ENCODE measurements around the gene SMIM27.
A peak's percentile ranks its signal among the peaks of the same experiment; 100 is the strongest.
"Not testable (repeated sequence)": the region's sequence is repeated elsewhere in the genome, so short reads cannot be mapped to it uniquely, and the experiment has no call there.

Gene SMIM27, protein sequence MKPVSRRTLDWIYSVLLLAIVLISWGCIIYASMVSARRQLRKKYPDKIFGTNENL

DNA sequence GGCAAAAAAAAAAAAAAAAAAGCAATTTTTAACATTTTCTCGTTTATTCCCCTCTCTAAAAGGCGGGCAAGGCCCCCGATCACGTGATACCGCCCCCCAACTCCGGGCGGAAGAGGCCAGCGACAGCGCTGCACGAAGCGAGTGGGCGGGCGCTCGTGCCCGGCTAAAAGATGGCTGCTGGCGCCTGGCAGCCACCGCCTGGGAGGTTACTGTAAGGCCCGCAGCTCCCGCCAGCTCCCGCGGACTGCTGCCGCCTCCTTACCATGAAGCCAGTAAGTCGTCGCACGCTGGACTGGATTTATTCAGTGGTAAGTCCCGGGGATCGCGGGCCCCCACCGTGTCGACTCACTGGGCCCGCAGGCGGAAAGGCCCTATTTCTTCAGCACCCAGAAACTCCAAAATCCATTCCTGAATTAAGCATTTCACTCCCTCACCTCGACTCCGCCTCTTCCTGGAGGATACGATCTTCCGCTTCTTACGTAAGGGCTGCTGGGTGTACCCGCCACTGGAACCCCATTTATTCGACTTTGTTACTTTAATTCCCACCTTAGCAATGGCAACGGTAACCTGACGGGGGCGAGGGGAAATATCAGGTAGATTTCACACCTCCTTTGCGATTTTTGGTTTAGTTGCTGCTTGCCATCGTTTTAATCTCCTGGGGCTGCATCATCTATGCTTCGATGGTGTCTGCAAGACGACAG is at the start of gene SMIM27, which contains the start of gene TOPORS:
Gene SMIM27 (plus strand): TSS at position 156 of the 701 bp plus-strand sequence. CDS start 108 bp downstream, at position 264.
Gene TOPORS (minus strand): TSS at position 415 of the 701 bp plus-strand sequence. CDS start 150 bp downstream, at position 265.
- DNase-seq, result peak; percentile 87

DNA sequence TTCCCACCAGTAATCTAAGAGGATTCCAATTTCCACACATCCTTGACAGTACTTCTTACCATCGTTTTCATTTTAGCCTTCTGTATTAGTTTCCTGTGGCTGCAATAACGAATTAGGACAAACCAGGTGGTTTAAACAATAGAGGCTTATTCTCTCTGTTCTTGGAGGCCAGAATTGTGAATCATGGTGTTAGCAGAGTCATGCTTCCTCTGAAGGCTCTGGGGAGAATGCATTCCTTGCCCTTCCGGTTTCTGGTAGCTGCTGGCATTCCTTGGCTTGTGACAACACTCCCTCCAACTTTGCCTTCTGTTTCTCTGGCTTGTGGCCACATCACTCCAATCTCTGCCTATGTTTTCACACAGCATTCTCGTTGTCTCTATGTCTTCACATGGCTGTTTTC is 49.7 kb upstream of the SMIM27 start:
- no peak for DNase-seq

DNA sequence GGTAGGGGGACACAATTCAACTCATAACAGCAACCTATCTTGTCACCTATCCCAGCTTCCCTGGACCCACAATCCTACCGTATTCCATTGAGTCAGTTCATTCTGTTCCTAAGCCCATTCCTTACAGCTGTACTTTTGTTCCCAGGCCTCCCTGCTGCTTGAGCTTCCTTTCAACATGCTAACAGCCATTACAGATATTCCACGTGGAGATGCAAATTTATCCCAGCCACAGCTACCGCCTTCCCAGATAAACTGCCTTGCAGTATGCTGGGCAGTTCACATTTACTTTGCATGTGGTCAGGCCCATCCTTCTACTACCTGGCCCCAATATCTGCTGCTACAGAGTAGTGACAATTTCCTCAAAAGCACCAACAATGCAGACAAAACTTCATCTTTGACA is 49.1 kb upstream of the SMIM27 start:
- no peak for DNase-seq

DNA sequence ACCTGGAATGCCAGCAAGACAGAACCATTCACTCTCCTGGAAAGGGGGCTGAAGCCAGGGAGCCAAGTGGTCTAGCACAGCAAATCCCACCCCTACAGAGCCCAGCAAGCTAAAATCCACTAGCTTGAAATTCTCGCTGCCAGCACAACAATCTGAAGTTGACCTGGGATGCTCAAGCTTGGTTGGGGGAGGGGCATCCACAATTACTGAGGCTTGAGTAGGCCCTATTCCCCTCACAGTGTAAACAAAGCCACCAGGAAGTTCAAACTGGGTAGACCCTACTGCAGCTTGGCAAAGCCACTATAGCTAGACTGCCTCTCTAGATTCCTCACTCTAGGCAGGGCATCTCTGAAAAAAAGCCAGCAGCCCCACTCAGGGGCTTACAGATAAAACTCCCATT is 43.4 kb upstream of the SMIM27 start:
- no peak for DNase-seq

DNA sequence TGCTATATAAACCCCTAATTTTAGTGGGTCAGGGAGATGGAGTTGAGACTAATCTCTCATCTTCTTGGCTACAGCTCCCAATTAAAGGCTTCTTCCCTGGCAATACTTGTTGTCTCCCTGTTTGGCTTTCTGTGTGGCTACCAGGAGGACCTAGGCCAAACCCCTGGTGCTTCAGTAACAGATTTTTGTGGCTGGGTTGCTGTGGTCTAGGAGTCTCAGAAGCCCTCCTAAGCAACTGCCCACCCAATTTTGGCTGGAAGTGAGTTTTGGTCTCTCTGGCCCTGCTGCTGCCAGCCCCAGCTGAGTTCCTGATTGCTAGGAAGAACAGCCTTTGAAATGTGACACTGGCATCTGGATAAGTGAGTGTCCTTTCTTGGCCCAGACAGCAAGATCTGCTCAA is 35.9 kb upstream of the SMIM27 start:
- DNase-seq, result no peak

DNA sequence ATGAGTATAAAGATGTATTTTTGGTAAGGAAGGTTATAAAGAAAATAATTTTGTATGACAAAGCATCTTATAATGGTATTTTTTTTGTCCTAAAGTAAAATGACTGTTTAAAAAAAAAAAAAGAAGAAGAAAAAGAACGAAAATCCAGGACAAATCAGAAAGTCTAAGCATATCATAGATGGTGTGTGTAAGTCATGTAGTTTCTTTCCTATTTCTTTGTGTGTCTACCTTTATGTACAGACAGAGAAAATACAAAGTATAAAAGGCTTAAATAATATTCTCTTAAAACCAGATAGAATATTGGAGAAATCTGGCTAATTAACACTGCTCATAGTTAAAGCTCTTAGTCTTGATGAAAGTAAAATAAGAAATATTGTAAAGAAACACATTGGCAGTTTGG is 33.9 kb upstream of the SMIM27 start:
- no peak for DNase-seq

DNA sequence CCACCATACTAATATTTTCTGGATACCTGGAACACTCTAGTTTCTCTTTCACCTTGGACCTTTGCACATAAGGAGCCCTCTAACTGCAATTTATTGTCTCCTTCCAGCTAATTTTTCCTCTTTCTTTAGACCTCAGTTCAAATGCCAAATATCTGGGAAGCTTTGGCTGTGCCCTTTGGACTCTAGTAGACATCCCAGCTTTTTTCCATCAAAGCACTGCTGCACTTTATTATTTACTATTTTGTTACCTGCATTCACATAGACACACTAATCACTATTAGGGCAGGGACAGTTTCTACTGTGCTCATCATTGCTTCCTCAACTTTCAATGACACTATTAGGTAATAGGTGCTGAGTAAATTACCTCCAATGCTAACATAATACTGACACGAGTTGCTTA is 28.2 kb upstream of the SMIM27 start:
- no peak for DNase-seq

DNA sequence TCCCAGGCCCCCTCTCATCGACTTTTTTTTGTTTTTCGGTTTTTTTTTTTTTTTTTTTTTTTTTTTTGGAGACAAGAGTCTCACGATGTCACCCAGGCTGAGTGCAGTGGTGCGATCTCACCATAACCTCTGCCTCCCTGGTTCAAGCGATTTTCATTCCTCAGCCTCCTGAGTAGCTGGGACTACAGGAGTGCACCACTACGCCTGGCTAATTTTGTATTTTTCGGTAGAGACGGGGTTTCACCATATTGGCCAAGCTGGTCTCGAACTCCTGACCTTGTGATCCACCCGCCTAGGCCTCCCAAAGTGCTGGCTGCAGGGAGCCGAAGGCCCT is 27.6 kb upstream of the SMIM27 start:
- DNase-seq, result not testable (repeated sequence)

DNA sequence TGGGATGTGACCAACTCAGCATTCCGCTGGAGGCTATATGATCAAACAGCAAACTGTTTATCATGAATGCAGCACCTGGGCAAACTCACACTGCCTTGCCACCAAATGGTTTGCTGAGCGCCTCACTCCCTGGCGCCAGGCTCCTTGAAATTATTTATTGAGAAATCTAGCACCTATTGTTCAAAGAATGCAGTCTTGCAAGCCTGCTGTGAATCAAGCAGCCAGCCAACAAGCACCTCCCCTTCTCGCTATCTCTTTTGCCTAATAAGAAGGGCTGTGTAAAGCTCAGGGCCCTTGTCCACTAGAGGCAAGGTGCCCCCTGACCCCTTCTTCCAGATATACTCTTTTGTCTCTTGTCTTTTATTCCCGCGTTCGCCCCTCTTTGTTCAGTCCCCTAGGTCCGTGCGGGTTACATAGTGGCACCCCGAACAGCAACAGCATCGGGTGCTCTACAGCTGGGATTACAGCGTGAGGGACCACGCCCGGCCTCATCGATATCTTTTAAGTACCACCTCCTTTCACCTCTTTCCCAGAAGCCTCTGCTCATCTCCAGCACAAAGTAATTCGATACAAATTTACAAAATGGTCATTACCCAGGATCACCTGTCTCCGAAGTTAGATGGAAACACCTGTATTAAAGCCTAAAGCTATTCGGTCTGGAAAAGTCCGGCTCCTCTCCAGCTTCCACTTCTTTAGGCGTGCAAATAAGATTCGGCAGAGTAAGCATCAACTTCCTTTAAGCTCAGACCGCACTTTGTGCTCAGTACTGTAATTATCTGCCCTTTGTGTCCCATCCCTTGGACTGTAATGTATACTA is 27.0 kb upstream of the SMIM27 start:
- DNase-seq, result no peak

DNA sequence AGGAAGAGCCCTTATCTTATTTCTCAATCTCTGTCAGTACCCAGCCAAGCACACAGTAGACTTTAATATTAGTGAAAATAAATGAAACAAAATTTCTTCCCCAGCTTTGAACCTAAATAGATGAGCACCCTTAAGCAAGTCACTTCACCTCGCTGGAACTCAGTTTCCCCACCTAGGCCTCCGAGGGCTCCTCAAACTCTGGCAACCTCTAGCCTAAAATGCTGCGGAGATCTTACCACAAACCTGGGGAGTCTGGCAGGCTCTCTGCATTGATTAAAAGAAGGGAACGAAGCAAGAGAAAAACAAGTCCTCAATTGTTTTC is 26.5 kb upstream of the SMIM27 start:
- no peak for DNase-seq

DNA sequence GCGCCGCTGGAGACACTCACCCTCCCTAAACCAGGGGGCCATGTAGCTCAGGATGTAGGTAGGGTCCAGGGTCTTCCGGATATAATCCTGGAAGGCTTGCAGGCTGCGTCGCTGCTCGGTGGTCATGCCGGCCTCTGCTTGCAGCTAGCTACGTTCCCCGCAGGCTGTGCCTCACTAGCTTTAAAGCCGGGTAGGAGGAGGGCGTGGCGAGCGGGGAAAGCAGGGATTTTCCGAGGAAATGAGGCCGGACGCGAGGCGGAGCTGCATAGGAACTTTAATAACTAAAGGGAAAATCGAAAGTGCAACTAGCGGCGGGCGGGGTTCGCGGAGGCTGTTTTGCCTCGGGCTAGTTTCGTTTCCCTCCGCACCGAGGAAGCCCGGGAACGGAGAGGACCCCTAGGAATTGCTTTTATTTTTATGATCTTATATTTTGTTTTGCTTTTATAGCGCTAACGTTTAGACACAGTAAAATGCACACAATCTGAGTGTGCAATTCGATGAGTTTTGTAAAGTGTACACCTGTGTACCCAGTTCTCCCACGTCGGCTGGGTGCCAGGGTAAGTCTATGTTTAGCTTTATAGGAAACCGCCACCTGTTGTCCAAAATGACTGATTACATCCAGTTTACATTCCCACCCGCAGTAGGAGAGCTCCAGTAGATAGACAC is 26.0 kb upstream of the SMIM27 start, which contains the start of gene RIGI:
Gene RIGI (minus strand): TSS at position 156 of the 666 bp plus-strand sequence. CDS start 30 bp downstream, at position 126.
- DNase-seq, result peak; percentile 94

DNA sequence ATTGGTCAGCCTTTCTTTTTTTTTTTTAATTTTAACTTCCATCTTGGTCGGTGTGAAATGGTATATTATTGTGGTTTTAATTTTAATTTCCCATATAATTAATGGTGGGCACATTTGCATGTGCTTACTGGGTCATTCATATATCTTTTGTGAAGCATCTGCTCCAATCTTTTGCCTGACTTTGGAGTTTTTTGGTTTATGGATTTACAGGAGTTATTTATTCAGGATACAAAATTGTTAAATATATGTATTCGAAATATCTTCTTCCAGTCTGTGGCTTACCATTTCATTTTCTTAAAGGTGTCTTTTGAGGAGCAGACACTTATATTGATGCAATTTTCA is 25.4 kb upstream of the SMIM27 start:
- DNase-seq, result no peak

DNA sequence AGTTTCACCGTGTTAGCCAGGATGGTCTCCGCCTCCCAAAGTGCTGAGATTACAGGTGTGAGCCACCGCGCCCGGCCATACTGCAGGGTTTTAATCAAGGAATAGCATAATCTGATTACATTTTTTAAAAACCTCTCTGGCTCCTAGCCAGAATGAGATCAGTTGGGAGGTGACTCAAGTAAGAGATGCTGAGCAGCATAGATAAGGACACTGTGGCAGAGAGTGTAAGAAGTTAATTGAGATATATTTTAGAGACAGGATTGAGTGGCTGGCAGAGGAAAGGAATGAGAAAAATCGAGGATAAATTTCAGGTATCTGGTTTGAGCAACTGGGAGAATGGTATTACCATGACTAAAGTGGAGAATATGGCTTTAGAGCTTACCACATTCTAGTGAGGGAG is 18.8 kb upstream of the SMIM27 start:
- no peak for DNase-seq

DNA sequence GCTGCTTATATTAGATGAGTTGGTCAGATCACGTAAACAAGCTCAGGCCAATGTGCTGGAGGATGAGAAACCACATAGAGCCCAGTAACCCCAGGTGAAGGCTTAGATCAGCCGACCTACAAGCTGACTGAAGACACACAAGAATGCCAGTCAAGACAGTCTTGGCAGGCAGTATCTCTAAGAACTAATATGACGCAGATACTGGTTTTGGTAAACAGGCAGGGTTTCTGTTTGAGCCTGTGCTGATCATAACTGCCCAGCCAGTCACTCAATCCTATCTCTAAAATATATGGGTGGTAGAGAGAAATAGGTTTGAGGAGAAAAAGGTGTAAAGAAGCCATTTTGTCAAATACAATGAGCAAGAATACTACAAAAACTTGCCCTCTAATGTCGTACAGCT is 18.3 kb upstream of the SMIM27 start:
- DNase-seq, result no peak

DNA sequence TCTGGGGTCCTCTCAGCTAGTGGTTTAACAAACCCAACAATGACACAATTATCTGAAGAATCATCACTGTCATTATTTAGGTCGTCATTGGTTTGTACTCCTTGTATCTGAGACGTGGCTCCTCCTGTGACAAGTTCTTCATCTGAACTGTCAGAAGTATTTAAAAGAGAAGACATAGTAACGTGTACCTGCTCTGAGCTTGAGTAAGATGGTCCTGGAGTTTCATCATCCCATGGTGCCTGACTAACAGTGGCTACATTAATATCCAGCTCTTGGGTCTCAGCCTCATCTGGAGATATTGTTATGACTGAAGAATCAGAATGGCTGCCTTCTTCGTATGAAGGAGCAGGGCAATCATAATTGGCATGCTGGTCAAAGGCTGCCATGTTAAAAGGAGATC is 9.1 kb upstream of the SMIM27 start:
- no peak for DNase-seq

DNA sequence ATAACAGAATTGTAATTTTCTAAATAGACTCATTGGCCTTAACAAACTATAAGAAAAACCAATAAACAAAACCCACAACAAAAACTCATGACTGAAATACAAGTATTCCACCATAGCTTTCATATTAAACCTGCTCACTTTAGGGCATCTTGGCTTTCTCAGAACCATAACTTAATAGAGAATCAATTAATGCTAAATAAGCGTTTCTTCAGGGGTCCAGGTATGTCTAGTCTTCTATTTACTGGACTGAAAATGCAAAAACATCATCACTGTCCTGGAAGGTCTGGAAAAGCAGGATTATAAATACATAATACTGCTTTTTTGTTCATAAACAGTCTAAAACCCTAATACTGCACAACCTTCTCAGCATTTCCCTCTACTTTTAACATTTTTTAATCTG is 6.2 kb upstream of the SMIM27 start:
- DNase-seq, result no peak

DNA sequence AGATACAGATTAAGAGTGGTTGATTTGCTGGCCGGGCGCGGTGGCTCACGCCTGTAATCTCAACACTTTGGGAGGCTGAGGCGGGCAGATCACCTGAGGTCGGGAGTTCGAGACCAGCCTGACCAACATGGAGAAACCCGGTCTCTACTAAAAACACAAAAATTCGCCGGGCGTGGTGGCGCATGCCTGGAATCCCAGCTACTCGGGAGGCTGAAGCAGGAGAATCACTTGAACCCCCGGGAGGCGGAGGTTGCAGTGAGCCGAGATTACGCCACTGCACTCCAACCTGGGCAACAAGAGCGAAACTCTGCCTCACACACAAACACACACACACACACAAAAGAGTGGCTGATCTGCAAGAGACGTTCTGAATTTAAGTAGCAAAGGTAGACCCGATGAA is 3.9 kb upstream of the SMIM27 start:
- not testable (repeated sequence) for DNase-seq

DNA sequence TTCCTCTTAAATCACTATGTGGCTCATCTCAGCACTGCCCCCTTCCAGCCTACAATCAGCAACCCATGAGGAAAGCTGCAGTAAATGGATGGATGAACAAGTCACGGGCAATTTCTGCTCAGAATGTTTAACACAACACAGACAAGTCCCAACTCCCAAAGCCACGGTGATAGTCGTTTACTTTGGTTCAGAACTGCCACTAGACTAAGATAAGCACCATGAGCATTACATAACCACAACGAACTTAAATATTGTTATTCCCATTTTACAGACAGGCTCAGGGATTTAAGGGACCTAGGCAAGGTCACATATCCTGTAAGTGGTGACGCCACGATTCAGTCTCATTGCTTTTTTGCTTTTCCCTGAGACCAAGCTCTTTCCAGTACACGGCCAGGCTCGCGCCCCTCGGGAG is 2.0 kb upstream of the SMIM27 start:
- peak; percentile 20 for DNase-seq

DNA sequence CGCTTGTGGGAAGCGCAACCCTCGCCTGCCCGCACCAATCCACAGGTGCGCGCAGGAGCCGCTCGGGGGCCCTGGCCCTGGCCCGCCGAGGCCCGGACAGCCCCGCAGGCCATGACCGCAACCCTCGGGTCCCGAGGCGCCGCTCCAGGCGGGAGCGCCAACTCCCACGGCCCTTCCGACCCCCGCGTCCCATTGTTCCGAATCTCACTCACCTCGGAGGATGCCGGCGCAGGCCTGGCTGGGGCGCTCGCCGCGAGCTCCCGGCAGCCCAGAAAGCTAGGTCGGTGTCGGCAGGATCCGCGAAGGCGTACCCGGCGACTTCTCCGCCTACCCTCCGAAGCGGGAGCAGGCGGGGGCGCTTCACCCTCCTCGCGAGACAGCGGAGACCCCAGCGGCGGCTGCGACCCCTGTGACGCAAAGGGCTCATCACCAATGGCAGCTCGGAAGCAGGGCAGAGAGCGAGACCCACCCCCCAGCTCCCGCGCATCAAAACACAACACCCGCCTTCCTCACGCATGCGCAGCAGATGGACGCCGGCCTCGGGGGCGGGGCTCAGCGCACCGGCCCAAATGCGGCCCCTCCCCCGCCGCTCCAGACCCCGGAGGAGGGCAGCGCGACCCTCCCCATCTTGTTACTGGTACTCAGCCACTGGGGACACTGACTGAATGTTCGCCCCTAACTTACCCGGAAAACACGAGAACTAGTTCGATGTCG is 1.4 kb upstream of the SMIM27 start:
- DNase-seq, result peak; percentile 87

DNA sequence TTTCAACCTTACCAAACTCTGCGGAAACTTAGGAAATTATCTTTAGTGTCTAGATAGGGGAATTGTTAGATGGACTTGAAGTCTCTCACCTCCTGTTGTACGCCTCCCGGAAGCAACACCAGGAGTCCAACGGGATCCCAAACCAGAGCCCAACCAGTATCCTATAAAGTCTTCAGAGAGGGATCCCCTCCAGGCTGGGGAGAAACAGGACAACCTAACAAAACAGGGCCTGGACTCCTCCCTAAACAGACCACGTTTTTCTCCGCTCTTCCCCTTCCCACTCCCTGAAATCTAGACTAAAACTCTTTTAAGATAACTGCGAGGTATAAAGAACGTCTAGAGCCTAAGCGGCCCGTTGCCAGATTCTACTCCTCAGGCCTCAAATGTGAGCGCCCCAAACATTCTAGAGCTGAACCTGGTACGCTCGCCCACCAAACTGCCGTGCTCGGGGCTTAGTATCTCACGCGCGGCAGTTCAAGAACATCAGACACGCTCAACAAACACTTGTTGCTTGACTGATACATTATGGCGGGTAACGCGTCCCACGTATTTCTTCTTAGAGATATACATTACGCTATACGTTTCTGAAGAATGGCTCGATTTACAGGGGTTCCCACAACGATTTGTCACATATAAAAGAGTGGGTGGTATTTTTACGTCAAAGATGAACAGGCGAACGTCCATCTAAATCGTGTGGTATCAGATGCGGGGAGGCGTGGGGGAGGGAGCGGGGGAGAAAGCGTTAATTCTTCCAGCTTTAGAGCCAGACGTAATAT is 663 bp upstream of the SMIM27 start:
- DNase-seq, result peak; percentile 80

DNA sequence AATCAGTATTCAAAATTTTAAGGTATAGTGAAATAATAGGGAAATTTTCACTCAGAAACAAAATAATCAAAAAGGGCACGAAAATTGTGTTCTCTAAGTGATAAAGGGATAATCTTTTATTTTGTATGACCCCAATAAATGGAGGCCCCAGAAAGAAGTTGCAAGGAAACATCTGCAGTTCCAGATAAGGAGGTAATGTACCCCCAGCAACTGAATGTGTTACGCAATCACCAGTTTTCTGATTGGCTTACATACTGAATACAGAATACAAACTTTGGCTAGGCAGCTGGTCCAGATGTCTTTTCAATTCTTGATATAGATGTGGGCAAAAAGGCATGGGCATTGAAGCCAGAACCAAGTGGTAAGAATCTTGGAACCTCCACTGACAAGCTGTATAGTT is 2.0 kb downstream of the SMIM27 start:
- no peak for DNase-seq

DNA sequence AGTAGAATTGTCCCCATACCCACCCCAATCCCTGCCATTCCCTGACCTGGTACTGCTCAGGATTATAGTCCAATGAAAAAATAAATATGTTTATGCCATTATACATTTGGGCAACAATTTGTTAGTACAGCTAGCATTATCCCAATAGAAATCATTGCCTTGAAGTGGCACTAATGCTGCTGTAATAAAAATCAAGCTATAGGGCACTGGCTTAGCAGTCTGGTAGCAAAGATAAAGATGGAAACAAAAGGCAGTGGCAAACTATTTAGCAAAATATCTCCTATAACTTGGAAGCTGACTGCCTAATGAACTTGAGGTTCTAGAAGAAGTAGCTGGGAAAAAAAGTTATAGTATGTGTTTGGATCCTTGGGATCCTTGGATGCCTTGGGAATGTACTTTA is 2.5 kb downstream of the SMIM27 start:
- no peak for DNase-seq
